Breast epithelium (tissue), 4 donors: ENCODE results near the gene AOX1. TPM values are rescaled to one million over a fixed set of nuclear protein-coding genes. Genes with fewer than 3 reads are reported as not detected.

Experiments
- DNase-seq, 2 donors: peaks; one replicate each; pipeline ENCODE4 v3.0.0-alpha.2; 2019; ENCODE audit warnings: low spot score in 2 of 2
- H3K27ac ChIP-seq, 2 donors: fragments of 200-600 bp; sonication (generic) in 1 of 2; one replicate each; pipeline ENCODE4 v1.5.1; 2016 to 2019; ENCODE audit warnings: mild to moderate bottlenecking in 1 of 2
- H3K27me3 ChIP-seq, 2 donors: fragments of 200-600 bp; sonication (generic) in 1 of 2; one replicate each; pipeline versions ENCODE4 v1.5.1 to v1.6.0; 2017 to 2019; ENCODE audit warnings: control low read depth in 1 of 2, mild to moderate bottlenecking in 1 of 2
- H3K36me3 ChIP-seq: fragments of 200-600 bp; one replicate; pipeline ENCODE4 v1.5.1; 2019
- H3K4me1 ChIP-seq, 2 donors: fragments of 200-600 bp; sonication (generic); one replicate each; pipeline ENCODE4 v1.5.1; 2016 to 2019; ENCODE audit warnings: control low read depth in 1 of 2
- H3K4me3 ChIP-seq, 3 donors: fragments of 200-600 bp; sonication (generic); 1 replicate in 2 of 3; 2 replicates in 1 of 3; pipeline ENCODE4 v1.5.1; 2016 to 2019; ENCODE audit warnings: mild to moderate bottlenecking in 3 of 3, moderate library complexity in 2 of 3
- H3K9me3 ChIP-seq, 2 donors: fragments of 200-600 bp; sonication (generic) in 1 of 2; one replicate each; pipeline ENCODE4 v1.5.1; 2016 to 2019; ENCODE audit warnings: control low read depth in 1 of 2
- CTCF ChIP-seq, 3 donors: fragments of 450-650 bp; IDR thresholded peaks; one replicate each; pipeline ENCODE4 v1.5.1; 2016 to 2017; ENCODE audit warnings: antibody characterized with exemption in 3 of 3, mild to moderate bottlenecking in 3 of 3, moderate library complexity in 3 of 3
- POLR2A ChIP-seq: fragments of 450-650 bp; IDR thresholded peaks from one replicate; pipeline ENCODE4 v1.6.1; 2016; ENCODE audit warnings: antibody characterized with exemption, mild to moderate bottlenecking, moderate library complexity
- POLR2AphosphoS5 ChIP-seq, 3 donors: sonication (generic); formaldehyde crosslinking; IDR thresholded peaks; one replicate each; pipeline ENCODE4 v1.6.1; 2017; ENCODE audit warnings: antibody characterized with exemption in 3 of 3
- intact Hi-C: fragments of 100-400 bp; cut with DNase I; formaldehyde crosslinking; loops from one replicate; pipeline ENCODE4 v1.15.1; 2023; ENCODE audit warnings: low total_unique reads
- total RNA-seq, 3 donors: library from RNA; depleted of rRNA; stranded (reverse); fragments of >200 nt; gene quantifications; one replicate each; pipeline ENCODE4 v1.1.0, GENCODE V29; 2016

The AOX1 gene
- total RNA-seq, 3 donors from 2014 or later, result 100.0 to 611 (median 111) TPM

- Histone ChIP-seq H3K36me3 (no peaks in the 10 kb centered on the region), H3K27me3 (no peaks in the 10 kb centered on the region), H3K9me3 (no peaks in the 10 kb centered on the region), H3K27ac (no peak overlapping the region), H3K4me3 (no peak overlapping the region), H3K4me1 (no peaks in the 10 kb centered on the region)
- intact Hi-C loops, result no loop called here
- no peak for DNase-seq
- TF ChIP-seq POLR2AphosphoS5 (IDR thresholded peaks at IDR 0.05) (no peak), CTCF (IDR thresholded peaks at IDR 0.05) (no peak), POLR2A (no peak)
These were observed 130.6 kb downstream of the AOX1 start for GRCh38 chr2:200716386-200716785.

Other genes with a start within 250 kb of the AOX1 start
- gene KCTD18, start 75.9 kb upstream of the AOX1 start, total RNA-seq, result 10 to 100 TPM; 15.7 to 28.2 (median 23.3) TPM
- 1 to 10 TPM; 3.6 to 9.1 (median 4.6) TPM for gene SGO2, start 59.8 kb upstream of the AOX1 start, total RNA-seq
- 100 to 1,000 TPM; 309 to 422 (median 326) TPM for gene BZW1, start 225.9 kb downstream of the AOX1 start, total RNA-seq